H1 (cell line): Measurements from ENCODE around the gene STARD3NL.

Experiments used
- CREB1 ChIP-seq: IDR thresholded peaks from 2 replicates; pipeline ENCODE4 v1.6.1; 2012; ENCODE audit warnings: inconsistent platforms
- GTF2F1 ChIP-seq: IDR thresholded peaks from 2 replicates; pipeline ENCODE4 v1.6.1; 2012; ENCODE audit warnings: low read depth, low read length, improper control_type of control experiment, borderline replicate concordance
- KDM1A ChIP-seq: fragments of 200-600, 300-600 bp; sonication (generic); IDR thresholded peaks from 2 replicates; pipeline ENCODE4 v1.7.1; 2016; ENCODE audit warnings: mild to moderate bottlenecking, low read length, borderline replicate concordance
- POLR2AphosphoS5 ChIP-seq: IDR thresholded peaks from 2 replicates; pipeline ENCODE4 v1.6.1; 2011; ENCODE audit warnings: low read depth, low read length
- RAD21 ChIP-seq, 2 experiments: IDR thresholded peaks in 1 of 2; conservative IDR thresholded peaks in 1 of 2; 2 replicates each; pipeline ENCODE4 v1.6.1; 2011; ENCODE audit warnings: low read depth in 2 of 2, low read length in 2 of 2, improper control_type of control experiment in 1 of 2, inconsistent platforms in 1 of 2, mild to moderate bottlenecking in 1 of 2, moderate library complexity in 1 of 2
- ZNF274 ChIP-seq: IDR thresholded peaks from 2 replicates; pipeline ENCODE4 v1.7.0; 2012; ENCODE audit warnings: low read length, borderline replicate concordance; ENCODE audit errors: extremely low read depth
- TF ChIP-seq, protein P1 (sequence below), 3 experiments: IDR thresholded peaks; 1 replicate in 2 of 3; 2 replicates in 1 of 3; pipeline versions ENCODE4 v1.5.1 to v1.6.1; 2011; ENCODE audit warnings: low read length in 3 of 3, mild to moderate bottlenecking in 3 of 3, inconsistent platforms in 2 of 3, low read depth in 1 of 3, moderate library complexity in 1 of 3; ENCODE audit not compliant: insufficient read depth in 1 of 3; ENCODE audit errors: control extremely low read depth in 1 of 3

GRCh38 chr7:38179776-38180226 is 1.8 kb downstream of the STARD3NL start:
- TF ChIP-seq, protein P1, sequence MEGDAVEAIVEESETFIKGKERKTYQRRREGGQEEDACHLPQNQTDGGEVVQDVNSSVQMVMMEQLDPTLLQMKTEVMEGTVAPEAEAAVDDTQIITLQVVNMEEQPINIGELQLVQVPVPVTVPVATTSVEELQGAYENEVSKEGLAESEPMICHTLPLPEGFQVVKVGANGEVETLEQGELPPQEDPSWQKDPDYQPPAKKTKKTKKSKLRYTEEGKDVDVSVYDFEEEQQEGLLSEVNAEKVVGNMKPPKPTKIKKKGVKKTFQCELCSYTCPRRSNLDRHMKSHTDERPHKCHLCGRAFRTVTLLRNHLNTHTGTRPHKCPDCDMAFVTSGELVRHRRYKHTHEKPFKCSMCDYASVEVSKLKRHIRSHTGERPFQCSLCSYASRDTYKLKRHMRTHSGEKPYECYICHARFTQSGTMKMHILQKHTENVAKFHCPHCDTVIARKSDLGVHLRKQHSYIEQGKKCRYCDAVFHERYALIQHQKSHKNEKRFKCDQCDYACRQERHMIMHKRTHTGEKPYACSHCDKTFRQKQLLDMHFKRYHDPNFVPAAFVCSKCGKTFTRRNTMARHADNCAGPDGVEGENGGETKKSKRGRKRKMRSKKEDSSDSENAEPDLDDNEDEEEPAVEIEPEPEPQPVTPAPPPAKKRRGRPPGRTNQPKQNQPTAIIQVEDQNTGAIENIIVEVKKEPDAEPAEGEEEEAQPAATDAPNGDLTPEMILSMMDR (IDR thresholded peaks at IDR 0.05; ENCODE audit: control extremely low read depth in 1 of 3, insufficient read depth in 1 of 3, low read depth in 1 of 3, low read length in 3 of 3) = no peak
- TF ChIP-seq RAD21 (IDR thresholded peaks at IDR 0.05 in 1 of 2, conservative IDR thresholded peaks at IDR 0.05 in 1 of 2; ENCODE audit: low read depth in 2 of 2, low read length in 2 of 2) (no peak), ZNF274 (no peak), GTF2F1 (no peak), POLR2AphosphoS5 (no peak), KDM1A (no peak), CREB1 (no peak)
